Measurements from ENCODE around the gene SETBP1.
A peak's percentile ranks its signal among the peaks of the same experiment; 100 is the strongest.

Gene SETBP1

DNA sequence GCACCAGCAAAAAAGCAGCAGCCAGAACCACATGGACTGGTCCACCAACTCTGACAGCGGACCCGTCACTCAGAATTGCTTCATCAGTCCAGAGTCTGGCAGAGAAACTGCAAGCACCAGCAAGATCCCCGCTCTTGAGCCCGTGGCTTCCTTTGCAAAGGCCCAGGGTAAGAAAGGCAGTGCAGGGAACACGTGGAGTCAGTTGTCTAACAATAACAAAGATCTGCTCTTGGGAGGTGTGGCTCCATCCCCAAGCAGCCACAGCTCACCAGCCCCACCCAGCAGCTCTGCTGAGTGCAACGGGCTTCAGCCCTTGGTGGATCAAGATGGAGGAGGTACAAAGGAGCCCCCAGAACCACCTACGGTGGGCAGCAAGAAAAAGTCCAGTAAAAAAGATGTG is 269.3 kb downstream of the SETBP1 start:
- DNase-seq = no peak

DNA sequence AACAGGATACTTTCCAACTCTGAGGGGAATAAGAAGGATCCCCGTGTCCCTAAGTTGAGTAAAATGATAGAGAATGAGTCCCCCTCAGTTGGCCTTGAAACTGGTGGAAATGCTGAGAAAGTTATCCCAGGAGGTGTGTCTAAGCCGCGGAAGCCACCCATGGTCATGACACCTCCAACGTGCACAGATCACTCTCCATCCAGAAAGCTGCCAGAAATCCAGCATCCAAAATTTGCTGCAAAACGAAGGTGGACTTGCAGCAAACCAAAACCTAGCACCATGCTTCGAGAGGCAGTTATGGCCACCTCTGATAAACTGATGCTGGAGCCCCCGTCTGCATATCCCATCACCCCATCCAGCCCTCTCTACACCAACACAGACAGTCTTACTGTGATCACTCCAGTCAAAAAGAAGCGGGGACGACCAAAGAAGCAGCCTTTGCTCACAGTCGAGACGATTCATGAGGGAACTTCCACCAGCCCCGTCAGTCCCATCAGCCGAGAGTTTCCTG is 270.1 kb downstream of the SETBP1 start:
- no peak for DNase-seq

DNA sequence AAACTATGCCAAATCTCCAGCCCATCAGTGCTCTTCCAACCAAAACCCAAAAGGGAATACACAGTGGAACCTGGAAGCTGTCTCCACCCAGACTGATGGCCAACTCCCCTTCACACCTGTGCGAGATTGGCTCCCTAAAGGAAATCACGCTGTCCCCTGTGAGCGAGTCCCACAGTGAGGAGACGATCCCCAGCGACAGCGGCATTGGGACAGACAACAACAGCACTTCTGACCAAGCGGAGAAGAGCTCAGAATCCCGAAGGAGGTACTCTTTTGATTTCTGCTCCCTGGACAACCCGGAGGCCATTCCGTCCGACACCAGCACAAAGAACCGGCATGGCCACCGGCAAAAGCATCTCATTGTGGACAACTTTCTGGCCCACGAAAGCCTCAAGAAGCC is 271.1 kb downstream of the SETBP1 start:
- no peak for DNase-seq

DNA sequence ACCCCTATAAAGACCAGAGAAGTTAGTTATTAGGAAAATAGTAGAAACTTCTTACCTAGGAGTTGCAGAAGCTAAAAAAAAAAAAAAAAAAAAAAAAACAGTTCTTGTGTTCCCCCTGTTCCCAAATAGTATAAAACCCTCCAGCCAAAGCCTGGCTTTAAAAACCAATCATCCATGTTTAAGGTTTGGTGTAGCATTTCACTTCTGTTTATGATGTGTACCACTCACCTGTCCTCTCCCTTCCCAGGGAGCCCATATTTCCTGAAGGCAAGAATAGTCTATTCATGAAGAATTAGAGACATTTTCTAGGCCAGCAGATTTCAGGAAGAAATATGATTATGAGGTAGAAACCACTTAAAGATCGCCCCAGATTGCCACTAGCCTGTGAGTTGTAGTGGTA is 273.6 kb downstream of the SETBP1 start:
- DNase-seq = no peak

DNA sequence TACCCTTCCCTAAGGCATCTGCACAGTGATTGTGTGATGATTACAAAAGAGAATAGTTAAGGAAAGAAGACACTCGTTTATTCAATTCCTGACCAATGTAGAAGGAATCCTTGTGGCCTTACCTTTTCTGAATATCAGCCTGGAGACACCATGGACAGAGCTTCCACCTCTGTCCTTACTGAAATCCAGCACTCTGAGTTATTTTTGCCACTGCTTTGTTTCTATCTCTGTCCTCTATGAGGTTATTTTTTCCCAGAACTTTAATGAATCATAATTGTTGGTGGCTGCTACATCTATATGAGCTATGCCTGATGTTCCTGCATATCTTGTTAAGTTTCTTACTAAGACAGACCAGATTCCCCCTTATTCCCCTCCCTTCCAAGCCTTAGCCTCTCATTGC is 275.1 kb downstream of the SETBP1 start:
- DNase-seq = no peak

DNA sequence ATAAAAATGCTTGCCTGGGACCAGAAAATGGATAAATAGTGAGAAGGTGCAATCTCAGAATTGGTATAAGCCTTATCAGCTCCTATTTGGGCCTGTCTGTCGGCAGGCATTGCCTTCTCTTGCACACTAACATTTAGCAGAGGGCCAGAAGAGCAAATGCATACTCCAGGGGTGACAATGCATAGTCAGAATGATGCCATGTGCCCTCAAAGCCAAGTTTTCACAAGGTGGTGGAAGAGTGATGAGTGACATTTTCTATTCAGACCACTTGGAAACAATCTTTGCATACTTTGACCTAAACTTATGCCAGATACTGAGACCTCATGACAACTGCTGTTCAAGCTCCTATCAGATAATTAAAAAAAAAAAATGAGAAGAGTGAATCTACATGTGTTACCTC is 276.3 kb downstream of the SETBP1 start:
- DNase-seq = no peak

DNA sequence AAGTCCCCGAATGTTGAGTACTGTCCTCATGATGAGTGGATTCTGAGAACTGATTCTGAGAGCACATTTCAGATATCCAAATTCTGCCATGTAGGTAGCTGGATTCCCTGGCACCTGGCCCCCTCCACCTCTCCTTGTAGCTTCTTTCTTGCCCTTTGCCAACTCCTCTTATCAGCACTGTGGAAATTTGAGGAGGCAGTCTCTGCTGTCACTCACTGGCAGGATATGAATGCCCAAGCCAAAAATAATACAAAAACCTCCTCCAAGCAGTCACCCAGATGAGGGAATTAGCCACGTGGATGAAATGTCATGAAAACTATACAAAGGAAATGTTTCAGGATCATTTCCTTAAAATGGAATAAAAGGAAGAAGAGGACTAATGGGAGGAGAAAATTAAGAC is 276.8 kb downstream of the SETBP1 start:
- no peak for DNase-seq

DNA sequence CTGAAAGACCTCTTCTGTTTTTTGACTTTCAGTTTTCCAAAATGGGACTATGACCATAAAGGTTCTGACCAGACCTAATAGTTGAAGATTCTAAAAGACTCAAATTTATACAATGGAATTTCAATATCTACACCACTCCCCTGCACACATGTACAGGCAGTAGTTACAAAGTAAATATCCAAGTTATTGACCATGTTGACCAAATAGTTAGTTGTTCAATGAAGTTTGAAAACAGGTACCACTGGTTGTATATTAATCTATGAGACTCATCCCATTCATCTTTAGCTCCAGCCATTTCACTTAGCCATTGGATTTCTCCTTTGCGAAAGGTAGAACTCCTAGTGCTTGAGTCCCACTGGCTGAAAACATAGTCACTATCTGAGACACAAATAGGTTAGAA is 277.4 kb downstream of the SETBP1 start:
- no peak for DNase-seq

DNA sequence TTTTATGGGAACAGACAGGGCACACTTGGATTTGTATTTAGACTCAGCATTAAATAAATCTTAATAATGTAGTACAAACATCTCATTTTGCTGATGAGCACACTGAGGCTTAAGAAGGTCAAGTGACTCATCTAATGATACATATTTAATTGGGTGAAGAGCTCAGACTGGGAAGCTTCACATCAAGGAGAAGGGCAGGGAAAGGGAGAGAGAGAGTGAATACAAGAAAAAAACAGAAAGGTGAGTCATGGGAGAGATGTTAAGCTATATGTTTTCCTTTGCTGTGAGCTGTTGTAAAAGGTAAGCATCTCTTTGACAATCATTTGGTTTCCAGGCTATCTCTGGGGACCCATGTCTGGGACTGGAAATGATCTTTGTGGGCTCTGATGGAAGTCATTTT is 277.8 kb downstream of the SETBP1 start:
- no peak for DNase-seq

DNA sequence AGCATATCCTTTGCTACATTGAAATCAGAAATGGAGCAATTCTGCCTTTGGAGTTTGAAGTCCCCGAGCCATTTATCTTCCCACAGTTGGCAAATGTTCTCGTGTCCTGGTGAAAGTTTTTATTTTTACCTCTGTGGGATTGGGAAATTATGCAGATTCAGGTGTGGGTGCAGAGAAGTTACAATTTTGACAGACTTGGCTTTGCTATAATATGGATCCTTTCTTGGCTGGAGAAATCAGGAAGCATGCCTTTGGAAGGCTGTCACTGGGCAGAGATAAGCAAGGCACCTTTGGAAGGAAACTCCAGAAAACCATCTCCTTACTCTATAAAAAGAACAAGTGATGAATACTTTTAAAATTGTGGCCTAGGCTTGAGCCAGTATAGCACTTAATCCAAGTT is 278.3 kb downstream of the SETBP1 start:
- no peak for DNase-seq

DNA sequence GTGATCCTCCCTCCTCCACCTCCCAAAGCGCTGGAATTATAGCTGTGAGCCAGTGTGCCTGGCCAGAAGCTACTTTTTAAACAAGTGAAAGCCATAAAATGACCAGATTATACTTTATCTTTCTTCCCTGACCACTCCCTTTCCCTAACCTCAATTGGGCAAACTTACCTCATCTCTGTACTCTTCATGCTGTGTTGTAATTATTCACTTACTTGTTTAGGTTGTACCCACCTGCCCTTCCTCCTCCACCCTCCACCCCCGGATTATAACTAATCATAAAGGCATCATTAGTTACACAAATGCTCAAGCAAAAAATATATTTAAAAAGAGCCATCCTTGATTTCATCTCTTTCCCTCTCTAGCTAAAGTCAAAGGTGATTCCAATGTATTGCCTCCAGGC is 279.9 kb downstream of the SETBP1 start:
- DNase-seq = no peak

DNA sequence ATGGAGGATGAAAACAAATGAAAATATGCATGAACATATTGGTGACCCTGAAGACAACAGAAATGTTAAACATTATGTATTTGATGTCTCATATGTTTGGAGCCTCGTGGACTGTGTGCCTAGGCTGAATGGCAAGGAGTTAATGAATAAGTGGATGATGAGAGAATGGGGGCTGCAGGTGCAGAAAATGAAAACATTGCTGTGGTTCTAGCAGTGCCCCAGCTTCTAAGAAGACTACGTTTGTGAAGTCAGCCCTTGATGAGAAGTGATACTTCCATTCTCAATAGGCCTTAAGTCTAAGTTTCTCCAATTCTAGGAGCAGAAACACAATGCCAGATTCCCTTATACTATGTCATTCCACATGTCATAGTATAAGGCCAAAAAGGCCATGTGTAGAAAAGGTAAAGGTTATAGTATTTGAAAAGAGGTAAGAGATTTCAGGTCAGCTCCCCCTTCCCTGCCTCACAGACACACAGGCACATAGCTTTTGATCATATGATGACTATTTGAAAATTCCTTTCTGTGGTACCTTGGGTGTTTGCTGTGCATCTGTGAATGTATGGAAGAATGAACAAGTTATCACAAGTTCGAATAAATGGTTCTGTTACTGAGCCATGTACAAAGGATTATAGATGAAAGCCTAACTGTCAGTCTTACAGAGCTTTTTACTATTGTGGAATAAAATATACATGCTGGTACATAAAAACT is 280.8 kb downstream of the SETBP1 start:
- no peak for DNase-seq

DNA sequence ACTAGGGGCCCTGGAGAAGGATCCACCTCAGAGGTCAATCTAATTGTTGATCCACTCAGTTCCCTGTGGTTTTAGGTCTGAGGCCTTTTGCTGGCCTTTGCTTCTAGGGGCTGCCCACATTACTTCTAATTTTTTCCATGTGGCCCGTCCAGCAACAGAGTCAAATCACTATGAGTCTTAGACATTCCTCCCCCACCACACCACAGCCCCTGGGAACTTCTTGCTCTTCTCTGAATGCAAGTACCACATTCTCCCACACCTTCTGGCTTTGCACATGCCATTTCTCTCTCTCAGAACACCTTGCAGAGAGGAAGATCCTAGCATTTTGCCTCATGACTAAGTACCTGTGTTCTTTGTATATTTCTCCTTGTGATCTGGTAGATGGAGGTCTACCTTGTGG is 286.9 kb downstream of the SETBP1 start:
- DNase-seq = no peak

DNA sequence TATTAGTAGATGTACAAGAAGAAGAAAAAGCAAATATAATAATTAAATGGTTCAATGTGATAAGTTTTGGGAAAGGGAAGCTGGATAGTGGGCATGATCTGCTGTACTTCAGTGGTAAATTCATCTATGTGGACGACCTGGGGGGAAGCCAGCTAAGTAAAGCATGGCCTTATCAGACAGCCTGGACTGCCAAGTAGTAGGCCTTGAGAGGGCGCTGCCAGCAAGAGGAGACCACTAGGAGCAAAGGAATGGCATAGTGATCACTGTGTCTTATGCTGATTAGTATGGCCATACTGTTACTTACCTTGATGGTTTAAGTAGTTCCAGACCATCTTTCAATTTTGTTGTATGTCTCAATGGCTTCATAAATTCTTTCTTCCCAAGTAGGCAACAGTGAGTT is 287.6 kb downstream of the SETBP1 start:
- no peak for DNase-seq

DNA sequence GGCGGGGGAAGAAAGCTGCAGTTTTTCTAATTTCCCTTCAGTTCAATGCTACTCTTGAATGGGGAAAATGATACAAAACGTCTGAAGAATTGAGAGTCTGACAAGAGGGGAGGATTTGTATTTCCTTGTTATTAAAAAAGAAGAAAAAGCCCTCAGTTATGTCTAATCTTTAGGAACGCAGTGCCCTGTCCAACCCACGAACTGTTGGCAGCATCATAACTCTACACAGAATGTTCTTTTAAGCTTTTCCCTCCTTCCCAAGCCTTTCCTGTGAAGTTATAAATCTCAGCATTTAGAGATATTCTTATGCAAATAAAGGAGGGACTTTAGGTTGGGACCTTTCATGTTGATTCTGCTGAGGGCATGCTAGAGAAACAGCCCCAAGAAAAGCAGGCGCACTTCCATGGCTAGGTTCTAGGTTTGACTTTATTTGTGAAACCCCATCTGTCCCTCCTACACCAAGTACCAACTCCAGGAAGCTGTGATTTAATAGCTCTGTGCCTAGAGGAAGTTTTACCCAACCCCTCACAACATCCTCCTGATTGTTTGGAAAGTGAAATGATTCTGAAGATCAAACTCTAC is 288.6 kb downstream of the SETBP1 start:
- DNase-seq = no peak

DNA sequence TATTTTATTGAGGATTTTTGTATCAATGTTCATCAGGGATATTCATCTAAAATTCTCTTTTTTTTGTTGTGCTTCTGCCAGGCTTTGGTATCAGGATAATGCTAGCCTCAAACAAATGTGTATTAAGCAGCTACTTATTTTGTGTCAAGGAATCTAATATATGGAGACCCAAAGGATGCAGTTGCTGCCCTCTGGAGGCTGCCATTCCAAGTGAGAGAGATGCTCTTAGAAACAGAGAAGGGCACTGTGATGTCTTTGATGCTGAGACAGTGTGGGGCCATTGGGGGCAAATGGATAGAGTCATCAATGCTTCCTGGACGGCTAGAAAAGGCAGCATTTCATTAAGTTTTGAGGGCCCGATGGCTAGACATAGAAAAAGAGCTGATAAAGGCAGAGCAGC is 292.6 kb downstream of the SETBP1 start:
- peak; percentile 17 for DNase-seq

DNA sequence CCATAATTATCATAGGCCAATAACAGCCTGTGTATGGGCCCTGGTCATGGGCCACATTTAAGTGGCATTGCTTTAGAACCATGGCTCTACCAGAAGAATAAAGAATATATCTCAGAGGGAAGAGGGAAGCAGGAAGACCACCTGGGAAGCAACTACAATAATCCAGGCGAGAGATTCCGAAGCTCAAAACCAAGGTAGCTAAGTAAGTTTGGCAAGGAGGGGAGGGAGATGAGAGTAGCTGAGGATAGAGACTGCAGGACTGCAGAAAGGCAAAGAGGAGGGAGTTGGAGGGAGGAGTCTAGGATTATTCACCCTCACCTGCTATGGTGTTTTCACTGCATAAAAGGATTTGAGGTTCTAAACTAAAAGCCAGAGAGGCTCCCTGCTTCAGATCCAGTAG is 293.5 kb downstream of the SETBP1 start:
- no peak for DNase-seq

DNA sequence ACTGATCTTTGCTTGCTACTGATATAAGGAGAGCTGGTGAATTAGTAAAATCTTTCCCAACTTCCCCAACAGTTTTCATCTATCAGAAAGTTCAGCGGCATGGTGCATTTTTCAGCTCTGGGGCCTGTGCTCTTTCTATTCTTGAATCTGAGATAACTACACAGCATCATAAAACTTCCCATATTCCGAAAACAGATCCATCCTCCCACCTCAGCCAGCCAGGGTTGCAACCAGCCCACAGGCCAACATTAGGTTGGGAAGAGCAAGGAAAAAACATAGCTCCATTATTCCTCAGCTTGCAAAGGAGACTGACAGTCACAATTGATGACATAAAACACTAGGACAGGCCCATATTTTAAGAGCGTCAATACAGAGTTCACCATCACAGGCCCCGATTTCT is 297.2 kb downstream of the SETBP1 start:
- DNase-seq = no peak

DNA sequence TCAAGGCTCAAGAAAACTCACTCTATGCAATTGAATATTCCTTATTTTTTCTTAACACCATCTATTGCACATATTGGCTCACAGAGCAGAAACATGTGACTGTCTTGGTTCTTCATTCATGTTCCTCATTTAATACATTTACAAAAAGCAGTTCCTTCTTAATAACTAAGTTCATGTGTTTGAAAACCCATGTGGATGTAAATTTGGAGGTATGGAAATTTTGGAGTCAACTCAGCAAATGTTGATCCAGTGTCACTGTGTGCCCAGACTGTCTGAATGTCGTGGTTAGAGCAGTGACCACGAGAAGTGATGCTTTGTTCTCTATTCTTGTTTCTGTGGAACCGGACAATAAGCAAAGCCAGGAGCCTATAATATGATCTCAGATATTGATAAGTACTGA is 299.1 kb downstream of the SETBP1 start:
- no peak for DNase-seq

DNA sequence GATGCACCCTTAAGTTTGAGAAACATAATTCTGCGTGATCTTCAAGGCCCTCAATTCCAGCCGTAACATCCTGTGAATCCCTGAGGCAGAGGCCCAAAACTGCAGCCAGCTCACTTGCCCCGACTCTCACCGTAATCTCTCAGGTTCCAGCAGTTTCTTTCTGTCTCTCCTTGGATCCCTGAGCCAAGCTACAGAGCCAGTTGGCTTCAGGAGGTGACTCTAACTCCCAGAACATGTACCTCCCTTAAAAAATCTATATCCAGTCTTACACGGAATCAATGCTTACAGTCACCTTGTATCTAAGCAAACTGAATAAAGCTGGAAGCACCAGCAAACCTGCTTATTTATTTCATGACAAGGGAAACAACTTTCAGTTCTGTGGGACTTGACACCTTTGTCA is 300.4 kb downstream of the SETBP1 start:
- no peak for DNase-seq

DNA sequence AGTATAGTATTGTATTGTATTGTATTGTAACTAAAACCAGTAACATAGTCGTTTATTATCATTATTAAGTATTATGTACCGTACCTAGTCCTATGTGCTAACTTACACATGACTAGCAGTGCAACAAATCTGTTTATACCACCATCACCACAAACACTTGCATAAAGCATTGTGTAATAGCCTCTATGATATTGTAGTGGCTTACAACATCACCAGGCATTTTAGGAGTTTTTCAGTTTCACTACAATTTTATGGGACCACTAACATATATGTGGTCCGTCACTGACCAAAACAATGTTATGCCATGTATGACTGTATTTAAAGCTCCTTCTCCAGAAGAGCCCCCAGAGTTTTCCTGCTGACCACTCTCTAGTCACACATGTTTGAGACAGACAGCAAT is 306.2 kb downstream of the SETBP1 start:
- no peak for DNase-seq

DNA sequence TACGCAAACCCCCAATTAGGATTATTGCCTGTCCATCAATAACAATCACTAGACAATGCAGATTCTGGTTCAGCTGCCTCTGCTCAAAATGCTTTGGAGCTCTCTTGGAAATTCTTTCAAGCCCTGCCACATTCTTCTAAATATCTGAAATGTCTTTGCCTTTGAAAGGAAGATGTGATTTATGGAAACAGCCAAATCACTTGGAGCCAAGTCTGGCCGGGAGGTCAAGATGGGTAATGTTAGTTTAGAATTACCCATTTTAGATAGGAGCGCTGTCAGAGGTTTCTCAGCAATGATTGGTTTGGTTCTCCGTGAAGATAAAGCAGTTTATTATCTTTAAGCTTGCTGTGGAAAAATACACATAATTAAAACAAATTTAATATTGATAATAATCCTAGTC is 306.7 kb downstream of the SETBP1 start:
- no peak for DNase-seq

DNA sequence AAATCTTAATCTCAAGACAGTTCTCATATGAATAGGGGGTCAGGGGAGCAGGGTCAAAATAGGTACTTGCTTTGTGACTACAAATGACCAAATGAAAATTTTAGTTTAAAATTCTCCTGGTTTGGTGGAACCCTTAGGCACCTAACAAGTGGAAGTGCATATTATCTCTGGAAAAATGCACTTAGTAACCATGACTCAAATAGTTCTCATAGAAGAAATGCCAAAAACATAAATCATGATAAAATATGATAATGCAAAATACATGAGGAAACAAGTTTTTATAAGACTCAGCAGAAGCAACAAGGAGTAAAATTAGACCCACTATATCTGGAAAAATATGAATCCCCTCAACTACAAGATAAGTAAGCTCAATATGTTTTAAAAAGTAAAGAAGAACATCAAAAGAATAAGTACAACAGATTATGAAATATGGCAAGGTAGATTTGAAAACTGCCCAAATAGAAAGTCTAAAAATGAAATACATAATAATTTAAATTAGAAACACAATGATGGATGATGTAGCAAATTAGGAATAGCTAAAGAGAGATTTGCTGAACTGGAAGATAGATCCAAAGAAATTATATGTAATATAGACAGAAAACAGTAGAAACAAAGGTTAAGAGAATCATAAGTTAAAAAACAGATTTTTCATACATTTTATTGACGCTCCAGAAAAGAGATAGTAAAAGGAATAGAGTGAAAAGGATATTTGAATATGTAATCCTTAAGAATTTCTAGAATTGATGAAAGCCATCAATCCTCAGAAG is 308.3 kb downstream of the SETBP1 start:
- no peak for DNase-seq

DNA sequence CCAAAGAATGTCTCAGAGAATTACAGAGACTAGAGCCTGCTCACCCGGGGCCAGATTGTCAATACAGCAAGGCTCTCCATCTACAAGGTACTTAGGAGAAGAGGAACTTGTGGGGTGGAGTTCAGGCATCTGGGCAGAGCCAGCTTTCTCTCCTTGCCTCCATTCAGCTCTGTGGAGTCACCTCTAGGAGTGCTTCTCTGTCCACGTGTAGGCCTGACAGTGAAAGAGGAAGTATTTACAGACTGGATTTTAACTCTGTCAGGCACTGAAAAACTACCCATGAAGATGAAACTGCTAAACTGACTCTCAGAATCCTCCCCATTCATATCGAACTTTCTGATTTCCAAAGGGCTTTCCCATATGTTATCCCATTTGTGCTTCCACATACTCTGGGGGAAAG is 315.6 kb downstream of the SETBP1 start:
- DNase-seq = no peak
